NT2/D1 (cell line): ENCODE data around the gene ADK.

Experiments
- DNase-seq: peaks from one replicate; pipeline ENCODE4 v3.0.0-alpha.2; 2011; ENCODE audit warnings: low read depth, low spot score
- H3K27me3 ChIP-seq: 2 replicates; pipeline ENCODE4 v1.6.0; 2011; ENCODE audit warnings: mild to moderate bottlenecking; ENCODE audit not compliant: insufficient read length, insufficient read depth
- H3K36me3 ChIP-seq: 2 replicates; pipeline ENCODE4 v1.6.1; 2011; ENCODE audit warnings: mild to moderate bottlenecking, low read length, mixed read lengths; ENCODE audit not compliant: insufficient read depth, insufficient read length
- H3K4me1 ChIP-seq: 2 replicates; pipeline ENCODE4 v1.5.1; 2011; ENCODE audit not compliant: insufficient read depth, insufficient read length
- H3K4me3 ChIP-seq: 2 replicates; pipeline ENCODE4 v1.5.1; 2011; ENCODE audit warnings: low read depth; ENCODE audit not compliant: insufficient read length
- H3K9ac ChIP-seq: 2 replicates; pipeline ENCODE4 v1.6.0; 2011; ENCODE audit warnings: low read depth; ENCODE audit not compliant: insufficient read length
- H3K9me3 ChIP-seq: 2 replicates; pipeline ENCODE4 v1.5.1; 2011; ENCODE audit warnings: mild to moderate bottlenecking, low read length; ENCODE audit not compliant: insufficient read depth
- SUZ12 ChIP-seq: IDR thresholded peaks from 2 replicates; pipeline ENCODE4 v1.6.1; 2011; ENCODE audit not compliant: insufficient read length, insufficient read depth; ENCODE audit errors: extremely low read depth
- YY1 ChIP-seq: IDR thresholded peaks from 2 replicates; pipeline ENCODE4 v1.6.1; 2011; ENCODE audit not compliant: insufficient read length, insufficient read depth
- ZNF274 ChIP-seq: IDR thresholded peaks from 2 replicates; pipeline ENCODE4 v1.6.1; 2011; ENCODE audit warnings: mild to moderate bottlenecking, low read depth, low read length

ADK gene

DNA sequence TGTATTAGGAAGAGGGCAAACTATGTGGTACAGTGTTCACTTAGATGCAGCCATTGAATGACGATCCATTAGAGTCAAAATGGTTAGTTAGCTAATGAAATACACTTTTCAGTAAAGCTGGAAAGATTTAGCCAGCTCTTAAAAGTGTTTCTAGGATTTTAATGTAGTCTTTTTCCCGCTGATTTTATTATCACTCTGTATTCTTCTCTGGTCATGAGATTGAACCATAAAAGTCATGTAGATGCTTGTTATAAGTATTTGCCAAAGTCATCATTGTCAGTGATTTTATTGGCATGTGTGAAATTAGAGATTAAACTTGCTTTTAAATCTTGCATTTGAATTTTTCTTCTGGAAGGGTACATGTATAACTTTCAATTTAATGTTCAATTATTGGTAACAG, 93.8 kb downstream of the ADK start:
- DNase-seq, result no peak
- Histone ChIP-seq H3K27me3 (no peaks in the 10 kb centered on the region), H3K4me1 (peaks cover 2% of the 10 kb centered on the region), H3K4me3 (no peak overlapping the region), H3K36me3 (peaks cover 8% of the 10 kb centered on the region), H3K9me3 (no peaks in the 10 kb centered on the region), H3K9ac (no peak overlapping the region)
- TF ChIP-seq SUZ12, result no peak
- TF ChIP-seq ZNF274, result no peak
- TF ChIP-seq YY1, result no peak

DNA sequence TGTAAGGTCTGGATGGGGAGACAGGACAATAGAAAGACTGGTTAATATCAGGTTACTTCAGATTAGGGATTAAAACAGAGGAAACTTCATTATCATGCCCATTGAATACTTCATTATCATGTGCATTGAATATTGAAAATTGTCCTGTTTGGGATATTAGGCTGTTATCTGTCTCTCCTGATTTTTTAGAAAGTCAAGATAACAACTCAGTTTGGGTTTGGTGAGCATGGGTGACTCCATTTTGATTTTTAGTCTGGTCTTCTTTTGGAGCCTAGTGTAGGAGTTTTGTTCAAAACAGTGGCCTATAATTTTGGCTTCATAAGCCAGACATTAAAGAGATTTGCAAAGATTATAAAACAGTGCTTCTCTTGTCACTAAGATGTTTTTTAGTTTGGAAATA, 95.5 kb downstream of the ADK start:
- DNase-seq, result no peak
- TF ChIP-seq SUZ12 (no peak), ZNF274 (no peak), YY1 (no peak)
- Histone ChIP-seq H3K4me1 (peaks cover 2% of the 10 kb centered on the region), H3K27me3 (no peaks in the 10 kb centered on the region), H3K36me3 (peaks cover 8% of the 10 kb centered on the region), H3K9me3 (no peaks in the 10 kb centered on the region), H3K9ac (no peak overlapping the region), H3K4me3 (no peak overlapping the region)

DNA sequence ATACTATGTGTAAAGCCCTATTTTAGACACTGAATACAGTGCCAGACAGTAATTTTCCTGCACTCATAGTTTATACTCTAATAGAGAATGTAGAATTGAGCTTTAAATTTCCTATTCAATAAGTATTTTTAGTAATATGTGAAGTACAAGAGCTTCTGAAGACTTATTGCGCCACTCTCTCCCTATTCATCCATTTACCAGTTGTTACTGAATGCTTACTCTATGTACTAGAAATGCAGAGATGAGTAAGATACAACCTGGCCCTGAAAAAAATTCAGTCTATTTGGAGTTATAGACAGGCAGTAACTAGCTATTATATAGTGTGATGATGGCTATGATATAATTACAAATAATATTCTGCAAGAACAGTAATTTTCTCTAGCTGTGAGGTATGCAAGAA, 98.8 kb downstream of the ADK start:
- Histone ChIP-seq H3K4me1 (no peaks in the 10 kb centered on the region), H3K27me3 (no peaks in the 10 kb centered on the region), H3K9ac (no peak overlapping the region), H3K9me3 (no peaks in the 10 kb centered on the region), H3K36me3 (no peaks in the 10 kb centered on the region), H3K4me3 (no peak overlapping the region)
- no peak for TF ChIP-seq YY1
- no peak for TF ChIP-seq ZNF274
- TF ChIP-seq SUZ12, result no peak
- DNase-seq, result no peak

DNA sequence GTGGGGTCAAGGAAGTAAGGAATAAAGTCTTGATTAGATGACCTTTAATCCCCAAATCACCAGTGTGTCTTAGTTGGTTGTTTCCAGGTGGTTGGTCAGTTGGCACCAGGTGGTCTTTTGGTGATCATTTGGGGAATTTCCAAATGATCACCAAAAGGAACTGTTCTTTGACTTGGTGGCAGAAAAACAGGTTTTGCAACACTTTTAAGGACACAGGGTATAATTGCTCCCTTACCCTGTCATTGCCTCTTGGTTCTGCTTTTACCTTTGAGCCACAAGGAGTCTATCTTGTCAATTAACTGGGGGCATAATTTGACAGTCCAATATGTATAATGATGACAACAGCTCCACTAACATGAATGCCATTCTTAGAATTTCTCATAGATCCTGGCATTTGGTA, 104.2 kb downstream of the ADK start:
- no peaks in the 10 kb centered on the region for H3K9me3 ChIP-seq
- no peak overlapping the region for H3K4me3 ChIP-seq
- H3K36me3 ChIP-seq, result no peaks in the 10 kb centered on the region
- H3K9ac ChIP-seq, result no peak overlapping the region
- H3K27me3 ChIP-seq, result no peaks in the 10 kb centered on the region
- no peak for DNase-seq
- H3K4me1 ChIP-seq, result no peaks in the 10 kb centered on the region
- TF ChIP-seq SUZ12, result no peak
- no peak for TF ChIP-seq ZNF274
- TF ChIP-seq YY1, result no peak

DNA sequence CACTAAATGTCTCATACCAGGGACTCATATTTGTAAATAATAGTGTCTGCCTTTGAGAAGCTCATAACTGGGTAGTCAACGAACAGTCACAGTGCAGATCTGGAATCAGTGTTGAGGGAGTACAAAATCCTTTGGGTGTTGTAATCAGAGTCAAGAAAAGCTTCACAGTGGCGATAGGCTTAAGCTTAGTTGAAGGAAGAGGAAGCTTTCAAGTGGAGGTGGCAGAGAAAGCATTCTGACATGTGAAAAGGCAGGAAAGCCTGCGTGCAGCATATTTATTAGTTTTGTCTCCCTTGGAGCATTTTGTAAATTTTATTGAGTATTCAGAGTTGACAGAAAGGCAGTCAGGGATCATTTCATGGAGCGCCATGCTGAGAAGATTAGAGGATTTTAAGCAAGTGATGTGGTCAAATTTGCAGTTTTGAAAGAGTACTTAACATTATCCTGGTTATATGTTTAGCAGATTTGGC, 104.9 kb downstream of the ADK start:
- no peak overlapping the region for H3K4me3 ChIP-seq
- H3K27me3 ChIP-seq, result no peaks in the 10 kb centered on the region
- no peaks in the 10 kb centered on the region for H3K9me3 ChIP-seq
- TF ChIP-seq YY1 (no peak), SUZ12 (no peak), ZNF274 (no peak)
- H3K9ac ChIP-seq, result no peak overlapping the region
- H3K36me3 ChIP-seq, result no peaks in the 10 kb centered on the region
- DNase-seq, result no peak
- no peaks in the 10 kb centered on the region for H3K4me1 ChIP-seq

DNA sequence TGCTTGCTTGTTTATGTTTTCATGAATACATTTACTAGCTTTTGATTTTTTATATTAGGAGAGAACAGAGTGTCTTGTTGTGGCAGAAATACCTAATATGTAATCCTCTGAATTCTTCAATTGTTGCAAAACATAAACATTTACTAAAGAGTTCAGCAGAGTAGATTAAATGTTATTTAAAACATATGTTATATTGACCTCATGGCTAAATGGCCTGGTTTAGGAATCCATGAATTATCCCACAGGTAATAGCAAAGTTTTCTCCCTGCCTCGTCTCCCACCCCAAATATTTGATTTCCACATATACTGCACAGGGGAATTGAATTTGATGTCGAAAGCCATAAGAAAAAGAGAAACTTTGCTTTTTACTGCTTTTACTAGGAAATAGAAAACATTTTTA, 111.8 kb downstream of the ADK start:
- Histone ChIP-seq H3K4me1 (no peaks in the 10 kb centered on the region), H3K36me3 (no peaks in the 10 kb centered on the region), H3K27me3 (no peaks in the 10 kb centered on the region), H3K9me3 (no peaks in the 10 kb centered on the region), H3K4me3 (no peak overlapping the region), H3K9ac (no peak overlapping the region)
- no peak for TF ChIP-seq YY1
- TF ChIP-seq SUZ12, result no peak
- no peak for TF ChIP-seq ZNF274
- no peak for DNase-seq

DNA sequence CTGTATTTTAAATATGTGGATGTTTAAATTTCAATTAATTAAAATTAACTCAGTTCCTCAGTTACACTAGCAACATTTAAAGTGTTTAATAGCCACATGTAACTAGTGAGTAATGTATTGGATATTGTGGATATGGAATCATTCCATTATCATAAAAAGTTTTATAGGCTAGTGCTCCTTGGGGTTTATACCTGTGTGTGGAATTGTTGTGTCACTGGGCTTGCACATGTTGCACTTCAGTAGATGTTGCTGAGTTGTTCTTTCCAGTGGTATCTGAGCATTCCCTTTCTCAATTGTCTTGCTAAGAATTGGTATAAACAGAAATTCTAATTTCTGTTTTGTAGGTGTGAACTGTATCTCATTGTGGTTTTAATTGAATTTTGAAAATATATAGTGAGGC, 113.0 kb downstream of the ADK start:
- Histone ChIP-seq H3K9ac (no peak overlapping the region), H3K4me1 (no peaks in the 10 kb centered on the region), H3K9me3 (no peaks in the 10 kb centered on the region), H3K4me3 (no peak overlapping the region), H3K27me3 (no peaks in the 10 kb centered on the region), H3K36me3 (no peaks in the 10 kb centered on the region)
- no peak for DNase-seq
- no peak for TF ChIP-seq YY1
- TF ChIP-seq SUZ12, result no peak
- no peak for TF ChIP-seq ZNF274
